K562 (cell line): ENCODE measurements around the gene DHPS. TPM values are rescaled to one million over a fixed set of nuclear protein-coding genes. Genes with fewer than 3 reads are reported as not detected.

ENCODE experiments used
- DIDO1 ChIP-seq: fragments of 450-650 bp; IDR thresholded peaks from 2 replicates; pipeline ENCODE4 v1.6.1; 2016; ENCODE audit warnings: low read depth, missing biosample characterization, missing genetic modification characterization
- HEY1 ChIP-seq: fragments of 250-450 bp; sonication (Bioruptor Pico); IDR thresholded peaks from 2 replicates; pipeline ENCODE4 v1.5.0; 2020; ENCODE audit warnings: mild to moderate bottlenecking, moderate library complexity, borderline replicate concordance
- ILF3 ChIP-seq: fragments of 450-650 bp; IDR thresholded peaks from 2 replicates; pipeline ENCODE4 v1.6.1; 2018; ENCODE audit warnings: antibody characterized with exemption, mild to moderate bottlenecking, moderate library complexity, borderline replicate concordance
- LCOR ChIP-seq: sonication (generic); formaldehyde crosslinking; IDR thresholded peaks from 2 replicates; pipeline ENCODE4 v1.8.0; 2022; ENCODE audit warnings: mild to moderate bottlenecking, missing genetic modification reagents
- MAFF ChIP-seq: IDR thresholded peaks from 2 replicates; pipeline ENCODE4 v1.6.1; 2012; ENCODE audit warnings: low read length, improper control_type of control experiment
- MAX ChIP-seq: sonication (generic); formaldehyde crosslinking; IDR thresholded peaks from 2 replicates; pipeline ENCODE4 v1.9.0; 2022; ENCODE audit warnings: mild to moderate bottlenecking, missing genetic modification reagents
- MNT ChIP-seq, 2 experiments: fragments of 450-650 bp; conservative IDR thresholded peaks; 2 replicates each; pipeline ENCODE4 v1.6.1; 2017; ENCODE audit warnings: mild to moderate bottlenecking in 2 of 2, moderate library complexity in 2 of 2
- MTA3 ChIP-seq: fragments of 450-650 bp; formaldehyde crosslinking; IDR thresholded peaks from 2 replicates; pipeline ENCODE4 v1.6.1; 2017; ENCODE audit warnings: mild to moderate bottlenecking, borderline replicate concordance
- OTX1 ChIP-seq: fragments of 450-650 bp; formaldehyde crosslinking; IDR thresholded peaks from 2 replicates; pipeline ENCODE4 v1.4.0; 2022; ENCODE audit warnings: mild to moderate bottlenecking
- POLR2AphosphoS2 ChIP-seq: IDR thresholded peaks from 2 replicates; pipeline ENCODE4 v1.6.1; 2012; ENCODE audit warnings: low read length, improper control_type of control experiment
- RNF2 ChIP-seq: sonication (generic); IDR thresholded peaks from 2 replicates; pipeline ENCODE4 v1.6.1; 2016
- THAP12 ChIP-seq: fragments of 250-450 bp; sonication (Bioruptor Pico); IDR thresholded peaks from 2 replicates; pipeline ENCODE4 v1.9.0; 2021; ENCODE audit warnings: mild to moderate bottlenecking, inconsistent platforms
- THRAP3 ChIP-seq: fragments of 450-650 bp; IDR thresholded peaks from 2 replicates; pipeline ENCODE4 v1.6.1; 2016; ENCODE audit warnings: mild to moderate bottlenecking, inconsistent platforms, borderline replicate concordance
- WHSC1 ChIP-seq: IDR thresholded peaks from one replicate; pipeline ENCODE4 v1.6.1; 2012; ENCODE audit warnings: low read length, control low read depth, inconsistent platforms
- ZBTB9 ChIP-seq: fragments of 450-650 bp; formaldehyde crosslinking; IDR thresholded peaks from 2 replicates; pipeline ENCODE4 v1.4.0; 2020; ENCODE audit warnings: mild to moderate bottlenecking, moderate library complexity
- ZMIZ1 ChIP-seq, 2 experiments: fragments of 150-350 bp in 1 of 2; IDR thresholded peaks; 2 replicates each; pipeline ENCODE4 v1.6.1; 2012 to 2016; ENCODE audit warnings: low read depth in 2 of 2, low read length in 2 of 2, mild to moderate bottlenecking in 1 of 2, moderate library complexity in 1 of 2
- ZNF24 ChIP-seq: fragments of 450-650 bp; IDR thresholded peaks from 2 replicates; pipeline ENCODE4 v1.6.1; 2016
- ZNF253 ChIP-seq: fragments of 250-450 bp; sonication (Bioruptor Pico); conservative IDR thresholded peaks from 2 replicates; pipeline ENCODE4 v1.6.1; 2021; ENCODE audit warnings: mild to moderate bottlenecking
- ZNF644 ChIP-seq: fragments of 200-800 bp; sonication (Bioruptor generic); IDR thresholded peaks from 2 replicates; pipeline ENCODE4 v1.6.1; 2016; ENCODE audit warnings: low read depth, missing genetic modification characterization, missing compliant biosample characterization
- polyA plus RNA-seq, 8 experiments: library from polyadenylated mRNA; depleted of rRNA in 4 of 8; stranded (reverse) in 5 of 8; unstranded in 3 of 8; fragments of >200 nt; fragmentation: Nextera tagmentation in 2 of 8; fragmentation: Illumina TruSeq in 1 of 8; extraction: Ambion mirVana in 2 of 8; extraction: Trizol in 1 of 8; gene quantifications; 2 replicates each; pipeline versions ENCODE4 v1.2.1 to v1.2.3, GENCODE V29; 2011 to 2014; ENCODE audit warnings: inconsistent platforms in 1 of 8, missing spikeins in 1 of 8
- total RNA-seq, 7 experiments: library from RNA; depleted of rRNA in 6 of 7; stranded (reverse); fragments of >200 nt in 6 of 7; fragmentation: Illumina TruSeq in 2 of 7; extraction: Trizol in 2 of 7; gene quantifications; 2 replicates each; pipeline versions ENCODE4 v1.2.1 to v1.2.3, GENCODE V29; 2011 to 2021; ENCODE audit warnings: low replicate concordance in 1 of 7

The DHPS gene
- total and polyA plus RNA-seq, 9 of the 15 experiments (the other 6 are each of a cell fraction or from before 2014, with no cell fraction given): 47.1 to 110 (median 79.9) TPM

- TF ChIP-seq ZMIZ1 (IDR thresholded peaks at IDR 0.05; ENCODE audit: low read depth in 2 of 2, low read length in 2 of 2) (no peak), MAFF (no peak), THRAP3 (no peak), ZNF644 (tag) (peak; percentile 30), DIDO1 (tag) (peak; percentile 39; the same call in 1 of the 2 replicates), WHSC1 (no peak), ILF3 (no peak), THAP12 (0 out of 2 replicates have a peak, but pooled peaks have one; percentile 51), MAX (CRISPR knock-in tag) (peak; percentile 92), HEY1 (CRISPR knock-in tag) (no peak), RNF2 (peak; percentile 53; the same call in 1 of the 2 replicates), ZNF253 (no peak), LCOR (CRISPR knock-in tag) (peak; percentile 67), OTX1 (CRISPR knock-in tag) (0 out of 2 replicates have a peak, but pooled peaks have one; percentile 46), ZNF24 (no peak), POLR2AphosphoS2 (peak; percentile 94), ZBTB9 (CRISPR knock-in tag) (peak; percentile 85; the same call in 1 of the 2 replicates), MTA3 (peak; percentile 97), MNT (conservative IDR thresholded peaks at IDR 0.05) (peak; percentile 86 to 92)
Measured at GRCh38 chr19:12681074-12681987, at the start of gene DHPS (continued).
